ENCODE results near the gene TEAD3.
A peak's percentile ranks its signal among the peaks of the same experiment; 100 is the strongest.
"Not testable (repeated sequence)": the region's sequence is repeated elsewhere in the genome, so short reads cannot be mapped to it uniquely, and the experiment has no call there.

Gene TEAD3

DNA sequence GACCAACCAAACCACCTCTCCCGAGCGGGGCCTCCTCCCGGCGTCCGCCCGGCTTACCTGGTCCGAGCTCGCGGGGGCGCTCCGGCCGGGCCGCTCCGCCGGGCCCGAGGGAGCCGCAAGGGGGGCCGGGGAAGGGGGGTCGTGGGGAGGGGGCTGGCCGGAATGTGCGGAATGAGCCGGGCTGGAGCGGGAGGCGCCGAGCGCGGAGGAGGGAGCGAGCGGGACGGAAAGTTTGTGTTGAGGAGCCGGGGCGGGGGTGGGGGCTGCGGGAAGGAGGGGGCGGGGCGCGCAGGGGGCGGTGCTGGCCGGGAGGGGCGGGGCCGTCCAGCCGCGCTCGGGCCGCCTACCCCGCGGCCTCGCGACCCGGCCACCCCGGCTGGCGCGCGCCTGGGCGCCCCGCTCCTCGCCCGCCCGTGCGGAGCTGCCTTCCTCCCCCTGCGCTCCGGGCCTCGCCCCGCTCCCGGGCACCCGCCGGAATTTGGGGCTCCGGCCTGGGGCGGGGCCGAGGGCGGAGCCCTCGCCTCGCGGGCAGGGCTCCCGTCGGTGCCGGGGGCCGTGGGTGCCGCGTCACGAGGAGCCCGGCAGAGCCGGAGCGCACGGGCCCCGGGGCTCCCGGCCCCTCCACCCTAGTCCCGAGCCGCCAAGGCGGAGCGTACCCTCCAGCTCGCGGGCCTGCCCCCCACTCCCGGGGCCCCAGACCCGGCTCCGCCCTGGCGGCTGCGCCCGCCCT, at the start of gene TEAD3:
Gene TEAD3 (minus strand): TSS at position 239 of the 730 bp plus-strand sequence.
- DNase-seq, result peak; percentile 70 to 77

- no peak for DNase-seq
These were observed 48.0 kb upstream of the TEAD3 start for GRCh38 chr6:35544769-35545361.

DNA sequence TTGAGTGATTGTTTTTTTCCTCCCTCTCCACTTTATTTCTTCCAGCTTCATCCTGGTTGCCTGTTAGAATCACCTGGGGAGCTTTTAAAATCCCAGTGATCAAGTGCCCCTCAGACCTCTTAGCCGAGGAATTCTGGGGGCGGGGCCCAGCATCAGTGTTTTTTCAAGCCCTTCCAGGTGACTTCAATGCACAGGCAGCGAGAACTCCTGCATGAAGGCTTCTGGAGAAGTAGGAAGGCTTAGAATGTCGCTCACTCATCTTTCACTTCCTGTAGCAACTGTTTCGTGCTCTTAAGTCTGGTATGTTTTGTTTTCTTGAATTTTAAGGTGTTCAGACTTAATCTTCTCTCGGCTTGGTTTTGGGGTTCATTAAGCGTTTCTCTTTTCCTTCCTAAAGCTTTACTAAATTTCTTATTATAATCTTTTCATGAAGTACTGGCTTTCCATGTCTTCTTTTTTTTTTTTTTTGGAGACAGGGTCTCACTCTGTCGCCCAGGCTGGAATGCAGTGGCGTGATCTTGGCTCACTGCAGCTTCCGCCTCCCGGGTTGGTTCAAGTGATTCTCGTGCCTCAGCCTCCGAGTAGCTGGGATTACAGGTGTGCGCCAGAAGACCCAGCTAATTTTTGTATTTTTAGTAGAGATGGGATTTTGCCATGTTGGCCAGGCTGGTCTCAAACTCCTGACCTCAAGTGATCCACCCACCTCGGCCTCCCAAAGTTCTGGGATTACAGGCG, 46.7 kb upstream of the TEAD3 start:
- DNase-seq, result no peak

- no peak for DNase-seq
These were observed 45.0 kb upstream of the TEAD3 start for GRCh38 chr6:35541836-35542235.

GRCh38 chr6:35539223-35539622, 42.3 kb upstream of the TEAD3 start:
- no peak for DNase-seq

DNA sequence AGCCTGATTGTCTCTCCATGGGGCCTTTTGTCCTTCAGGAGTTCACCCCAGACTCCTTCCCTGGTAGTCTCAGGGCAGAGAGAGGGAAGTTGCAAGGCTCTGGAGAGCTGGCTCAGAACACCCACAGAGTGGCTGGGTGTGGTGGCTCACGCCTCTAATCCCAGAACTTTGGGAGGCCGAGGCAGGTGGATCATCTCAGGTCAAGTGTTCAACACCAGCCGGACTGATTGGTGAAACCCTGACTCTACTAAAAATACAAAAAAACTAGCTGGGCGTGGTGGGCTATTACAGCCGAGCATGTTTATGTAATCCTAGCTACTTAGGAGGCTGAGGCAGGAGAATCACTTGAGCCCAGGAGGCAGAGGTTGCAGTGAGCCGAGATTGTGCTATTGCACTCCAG, 39.0 kb upstream of the TEAD3 start:
- DNase-seq, result not testable (repeated sequence)

DNA sequence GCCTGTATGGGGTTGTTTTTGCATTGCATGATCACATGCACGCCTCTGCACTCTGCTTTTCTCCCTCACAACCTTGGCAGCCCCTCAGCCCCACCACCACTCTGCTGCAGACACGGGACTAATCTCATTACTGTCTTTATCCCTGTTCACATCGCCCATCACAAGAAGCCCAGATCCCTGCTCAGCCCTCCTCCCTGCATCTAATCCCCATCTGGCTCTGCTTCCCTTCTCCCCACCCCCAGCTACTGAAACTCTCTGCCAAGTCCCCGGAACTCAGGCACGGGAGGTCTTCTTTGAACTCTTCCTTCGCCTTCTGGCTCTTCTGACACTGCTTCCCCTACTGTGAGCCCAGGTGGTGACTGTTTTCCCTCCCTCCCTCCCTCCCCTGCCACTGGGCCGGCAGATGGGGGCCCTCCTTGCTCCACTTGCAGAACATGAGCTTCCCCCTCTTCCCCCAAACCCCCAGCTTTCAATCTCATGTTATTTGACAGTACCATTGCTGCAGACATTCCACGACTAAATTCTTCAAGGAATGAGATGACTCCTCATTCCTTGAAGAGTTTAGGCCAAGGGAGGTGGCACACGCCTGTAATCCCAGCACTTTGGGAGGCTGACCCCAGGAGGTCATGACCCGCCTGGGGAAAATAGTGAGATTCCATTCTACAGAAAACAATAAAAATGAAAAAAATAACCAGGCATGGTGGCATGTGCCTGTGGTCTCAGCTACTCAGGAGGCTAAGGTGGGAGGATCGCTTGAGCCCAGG, 37.7 kb upstream of the TEAD3 start:
- DNase-seq, result no peak

DNA sequence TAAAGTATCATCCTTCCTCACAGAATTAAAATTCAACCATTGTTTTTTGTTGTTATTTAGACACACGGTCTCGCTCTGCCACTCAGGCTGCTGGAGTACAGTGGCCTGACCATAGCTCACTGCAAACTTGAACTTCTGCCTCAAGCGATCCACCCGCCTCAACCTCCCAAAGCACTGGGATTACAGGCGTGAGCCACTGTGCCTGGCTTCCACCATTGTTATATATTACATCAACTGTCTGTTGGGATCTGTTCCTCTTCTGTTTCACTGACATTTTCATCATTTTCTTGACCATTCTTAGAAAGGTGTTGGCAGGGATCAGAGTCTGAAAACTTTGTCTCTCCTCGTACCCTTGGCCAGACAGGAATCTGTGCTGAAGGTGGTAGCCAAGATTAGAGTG, 37.1 kb upstream of the TEAD3 start:
- DNase-seq, result no peak

DNA sequence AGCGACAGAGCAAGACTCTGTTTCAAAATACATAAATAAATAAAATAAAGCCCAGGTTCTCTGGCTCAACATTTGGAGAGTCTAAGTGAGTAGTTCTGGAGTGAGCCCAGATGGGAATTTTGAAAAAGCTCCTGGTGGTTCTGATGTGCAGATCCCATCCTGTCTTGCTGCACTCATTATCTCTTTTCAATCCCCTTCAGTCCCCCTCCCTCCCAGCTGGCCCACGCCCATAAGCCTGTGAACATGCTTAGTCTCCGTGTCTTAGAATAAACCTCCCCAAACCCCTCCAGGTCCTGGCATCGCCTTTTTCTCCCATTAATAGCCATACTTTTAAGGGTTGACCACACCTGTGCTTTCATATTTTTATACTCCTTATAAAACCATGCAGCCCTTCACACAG, 35.2 kb upstream of the TEAD3 start:
- no peak for DNase-seq

DNA sequence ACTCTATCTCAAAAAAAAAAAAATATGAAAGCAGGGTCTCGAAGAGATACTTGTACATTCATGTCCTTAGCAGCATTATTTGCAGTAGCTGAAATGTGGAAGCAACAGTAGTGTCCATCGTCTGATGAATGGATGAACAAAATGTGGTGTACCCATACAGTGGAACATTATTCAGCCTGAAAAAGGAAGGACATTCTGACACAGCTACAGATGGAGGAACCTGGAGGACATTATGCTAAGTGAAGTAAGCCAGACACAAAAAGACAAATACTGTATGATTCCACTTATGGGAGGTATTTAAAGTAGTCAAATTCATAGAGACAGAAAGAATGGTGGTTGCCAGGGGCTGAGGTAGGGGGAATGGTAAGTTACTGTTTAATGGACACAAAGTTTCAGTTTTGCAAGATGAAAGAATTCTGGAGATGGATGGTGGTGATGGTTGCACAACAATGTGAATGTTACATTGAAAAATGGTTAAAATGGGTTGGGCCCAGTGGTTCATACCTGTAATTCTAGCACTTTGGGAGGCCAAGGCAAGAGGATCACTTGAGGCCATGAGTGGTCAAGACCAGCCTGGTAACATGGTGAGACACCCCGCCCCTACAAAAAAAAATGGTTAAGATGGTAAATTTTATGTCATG, 27.6 kb upstream of the TEAD3 start:
- DNase-seq, result no peak

DNA sequence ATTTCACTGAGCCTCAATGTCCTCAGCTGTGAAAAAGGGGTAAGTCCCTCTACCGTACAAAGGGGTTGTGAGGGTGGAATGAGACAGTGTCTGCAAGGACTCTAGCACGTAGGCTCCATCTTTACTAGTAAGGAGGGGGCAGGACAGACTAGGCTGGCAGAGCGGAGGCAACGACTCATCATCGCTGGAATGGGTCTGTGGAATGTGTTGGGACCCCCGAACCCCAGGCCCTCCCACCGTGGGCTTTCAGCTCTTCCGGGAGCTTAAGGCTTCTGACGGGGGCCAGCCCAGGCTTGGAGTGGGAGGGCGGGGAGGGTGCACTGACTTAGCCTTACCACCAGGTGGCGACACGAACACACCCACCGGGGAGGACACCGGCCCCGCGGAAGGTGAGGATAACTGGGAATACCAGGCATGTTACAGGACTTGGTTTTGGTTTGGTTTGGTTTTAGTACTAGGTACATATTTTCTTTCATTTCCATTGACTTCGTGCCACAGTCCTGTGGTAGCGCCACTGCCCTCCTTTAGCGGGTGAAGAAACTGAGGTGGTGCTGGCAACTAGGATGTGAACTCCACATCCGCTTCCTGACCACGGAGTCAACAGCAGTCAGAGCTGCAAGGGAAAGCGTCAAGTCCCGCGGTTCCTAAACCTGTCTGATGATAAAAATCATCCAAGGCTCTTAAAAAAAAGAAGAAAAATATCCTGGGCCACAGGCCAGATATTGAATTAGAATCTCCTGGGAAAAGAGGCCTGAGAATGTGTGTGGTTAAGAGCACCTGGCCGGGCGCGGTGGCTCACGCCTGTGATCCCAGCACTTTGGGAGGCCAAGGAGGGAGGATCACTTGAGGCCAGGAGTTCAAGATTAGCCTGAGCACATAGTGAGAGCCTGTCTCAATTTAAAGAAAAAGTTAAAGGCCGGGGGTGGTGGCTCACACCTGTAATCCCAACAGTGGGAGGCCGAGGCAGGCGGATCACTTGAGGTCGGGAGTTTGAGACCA, 26.1 kb upstream of the TEAD3 start:
- peak; percentile 87 to 89 for DNase-seq

DNA sequence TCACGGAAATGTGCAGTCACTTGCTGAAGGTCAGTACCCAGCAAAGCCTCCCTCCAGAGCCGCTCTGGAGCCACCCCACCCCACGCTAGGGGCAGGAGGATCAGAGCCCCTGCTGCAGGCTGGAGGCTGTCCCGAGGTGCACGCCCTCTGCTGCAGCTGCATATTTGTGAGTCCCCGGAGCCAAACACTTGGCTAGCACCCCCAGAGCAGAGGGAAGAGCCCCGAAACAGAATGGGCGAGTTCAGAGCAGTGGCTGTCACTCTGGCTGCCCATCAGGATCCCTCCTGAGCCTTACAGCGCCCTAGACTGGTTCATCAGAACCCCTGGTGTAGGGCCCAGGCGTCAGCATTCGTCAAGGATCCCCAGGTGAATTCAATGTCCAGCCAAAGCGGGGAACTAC, 25.3 kb upstream of the TEAD3 start:
- DNase-seq, result no peak

- DNase-seq, result no peak
These were observed 24.4 kb upstream of the TEAD3 start for GRCh38 chr6:35521235-35521634.

GRCh38 chr6:35519313-35520015, 22.6 kb upstream of the TEAD3 start:
- DNase-seq, result no peak

DNA sequence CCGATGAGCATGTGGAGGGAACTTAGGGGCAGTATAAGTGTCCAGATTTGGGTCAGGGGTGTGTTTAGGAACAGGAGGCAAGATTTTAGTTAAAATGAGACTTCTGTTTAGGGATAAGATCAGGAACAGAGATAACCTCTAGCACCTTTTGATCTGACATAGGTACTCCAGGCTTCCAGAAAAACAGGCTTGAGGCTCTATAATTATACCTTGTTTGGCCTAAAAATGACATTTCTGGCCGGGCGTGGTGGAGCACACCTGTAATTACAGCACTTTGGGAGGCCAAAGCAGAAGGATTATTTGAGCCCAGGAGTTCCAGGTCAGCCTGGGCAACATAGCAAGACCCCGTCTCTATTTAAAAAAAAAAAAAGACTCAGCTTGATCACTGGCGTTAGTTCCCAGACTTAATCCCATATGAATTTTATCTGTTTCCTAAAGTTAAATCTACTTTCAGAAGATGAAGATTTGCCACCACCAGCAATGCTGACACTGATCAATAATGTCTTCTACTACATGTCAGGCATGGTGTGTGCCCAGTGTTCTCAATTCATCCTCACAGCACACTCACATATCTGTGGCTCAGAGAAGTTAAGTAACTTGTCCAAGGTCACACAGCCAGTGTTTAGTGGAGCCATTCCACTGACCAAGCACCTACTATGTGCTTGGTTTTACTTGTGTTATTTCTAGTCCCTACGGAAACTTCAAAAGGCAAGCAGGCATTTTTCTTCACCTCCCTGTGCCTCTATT, 21.9 kb upstream of the TEAD3 start:
- no peak for DNase-seq

DNA sequence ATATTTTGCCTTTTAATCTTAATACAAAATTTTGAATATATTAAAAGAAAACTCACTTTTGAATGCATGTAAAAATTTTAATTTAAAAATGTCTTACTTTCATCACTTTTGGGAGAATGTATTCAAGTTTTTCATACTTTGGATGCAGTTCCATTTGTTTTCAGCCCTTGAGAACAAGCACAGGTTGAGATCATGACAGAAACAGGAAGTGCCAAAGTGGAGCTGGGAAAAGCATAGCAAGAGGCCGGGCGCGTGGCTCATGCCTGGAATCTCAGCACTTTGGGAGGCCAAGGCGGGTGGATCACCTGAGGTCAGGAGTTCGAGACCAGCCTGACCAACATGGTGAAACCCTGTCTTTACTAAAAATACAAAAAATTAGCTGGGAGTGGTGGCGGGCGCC, 21.1 kb upstream of the TEAD3 start:
- DNase-seq, result not testable (repeated sequence)

DNA sequence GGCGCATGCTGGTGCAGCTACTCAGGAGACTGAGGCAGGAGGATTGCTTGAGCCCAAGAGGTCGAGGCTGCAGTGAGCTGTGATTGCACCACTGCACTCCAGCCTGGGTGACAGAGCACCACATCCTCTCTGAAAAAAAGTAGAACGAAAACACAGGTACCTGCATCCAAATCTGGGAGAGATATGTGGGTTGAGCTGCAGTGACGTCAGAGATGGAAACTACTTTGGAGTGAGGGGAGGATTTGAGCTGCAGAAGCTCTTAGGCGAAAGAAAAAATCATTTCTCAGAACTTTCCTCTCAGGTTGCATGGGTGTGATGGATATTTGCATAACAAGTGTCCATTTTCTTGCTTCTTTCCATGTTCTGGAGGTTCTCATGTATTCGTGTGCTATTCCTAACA, 19.8 kb upstream of the TEAD3 start:
- no peak for DNase-seq

GRCh38 chr6:35515939-35516338, 19.1 kb upstream of the TEAD3 start:
- not testable (repeated sequence) for DNase-seq

- DNase-seq, result no peak
These were observed 17.7 kb upstream of the TEAD3 start for GRCh38 chr6:35514587-35514986.

GRCh38 chr6:35512740-35513139, 15.9 kb upstream of the TEAD3 start, which contains the start of gene TULP1:
TULP1 (minus strand) TSS chr6:35512896; CDS start chr6:35512858, 38 bp downstream.
- no peak for DNase-seq
